HG02840 (cell line): ENCODE results near the gene ANKRD6.

ENCODE experiments used
- ATAC-seq: cut with Tn5 transposase; IDR thresholded peaks from one replicate; pipeline ENCODE4 v1.9.1; 2021; ENCODE audit warnings: mild to moderate bottlenecking, moderate library complexity, moderate number of reproducible peaks; ENCODE audit not compliant: unreplicated experiment, low FRiP score

ANKRD6 gene

GRCh38 chr6:89679215-89680120, 246.5 kb downstream of the ANKRD6 start:
- ATAC-seq = no peak

GRCh38 chr6:89680150-89680549, 247.2 kb downstream of the ANKRD6 start:
- ATAC-seq = no peak

- no peak for ATAC-seq
Measured at GRCh38 chr6:89680551-89680950, 247.6 kb downstream of the ANKRD6 start.

GRCh38 chr6:89681983-89682564, 249.1 kb downstream of the ANKRD6 start:
- ATAC-seq = no peak

- no peak for ATAC-seq
Measured at GRCh38 chr6:89682991-89683390, 250.0 kb downstream of the ANKRD6 start.
